CD4-positive, CD25-positive, alpha-beta regulatory T cell (primary cell): ENCODE data around the gene NKD1. TPM values are rescaled to one million over a fixed set of nuclear protein-coding genes. Genes with fewer than 3 reads are reported as not detected.

Source experiments
- ATAC-seq, 2 donors: fragments of 150-1000 bp; cut with Tn5 transposase; one replicate each; pipeline ENCODE4 v1.10.0; 2021; ENCODE audit warnings: low read depth in 2 of 2, moderate number of reproducible peaks in 2 of 2, moderate library complexity in 1 of 2
- DNase-seq, 3 donors: peaks; one replicate each; pipeline versions ENCODE4 v3.0.0 to v3.0.0-alpha.2; 2012 to 2022; ENCODE audit warnings: mixed read lengths in 1 of 3
- H3K27ac ChIP-seq: one replicate; pipeline ENCODE4 v1.7.0; 2013; ENCODE audit warnings: mild to moderate bottlenecking, low read length; ENCODE audit not compliant: insufficient read depth, poor library complexity, severe bottlenecking
- H3K27me3 ChIP-seq: one replicate; pipeline ENCODE4 v1.7.0; 2013; ENCODE audit warnings: low read length; ENCODE audit not compliant: control insufficient read depth, insufficient read depth
- H3K36me3 ChIP-seq: one replicate; pipeline ENCODE4 v1.7.0; 2013; ENCODE audit warnings: mild to moderate bottlenecking, low read length, moderate library complexity; ENCODE audit not compliant: control insufficient read depth, insufficient read depth
- H3K4me1 ChIP-seq: 2 replicates; pipeline ENCODE4 v1.7.0; 2013; ENCODE audit warnings: mild to moderate bottlenecking, low read length; ENCODE audit not compliant: insufficient read depth, control insufficient read depth, poor library complexity, severe bottlenecking
- H3K4me3 ChIP-seq: one replicate; pipeline ENCODE4 v1.7.0; 2013; ENCODE audit warnings: low read depth, mild to moderate bottlenecking, low read length, moderate library complexity
- H3K9me3 ChIP-seq, 2 experiments: 1 replicate in 1 of 2; 2 replicates in 1 of 2; pipeline ENCODE4 v1.7.0; 2013; ENCODE audit warnings: low read length in 2 of 2, mild to moderate bottlenecking in 1 of 2, moderate library complexity in 1 of 2; ENCODE audit not compliant: control insufficient read depth in 2 of 2
- H3K27ac Mint-ChIP-seq, 3 donors: one replicate each; pipeline ENCODE4 v1.8.0; 2020 to 2022; ENCODE audit warnings: mild to moderate bottlenecking in 3 of 3, mixed read lengths in 3 of 3, moderate library complexity in 2 of 3
- H3K27me3 Mint-ChIP-seq: one replicate; pipeline ENCODE4 v1.8.0; 2022; ENCODE audit warnings: mild to moderate bottlenecking, mixed read lengths
- H3K36me3 Mint-ChIP-seq: one replicate; pipeline ENCODE4 v1.8.0; 2020; ENCODE audit warnings: mixed read lengths
- H3K4me1 Mint-ChIP-seq, 4 donors: one replicate each; pipeline ENCODE4 v1.8.0; 2020 to 2022; ENCODE audit warnings: mixed read lengths in 4 of 4, mild to moderate bottlenecking in 1 of 4
- H3K4me3 Mint-ChIP-seq, 4 donors: one replicate each; pipeline ENCODE4 v1.8.0; 2020 to 2022; ENCODE audit warnings: mild to moderate bottlenecking in 4 of 4, mixed read lengths in 4 of 4, moderate library complexity in 3 of 4
- H3K9me3 Mint-ChIP-seq, 7 donors: one replicate each; pipeline ENCODE4 v1.8.0; 2020 to 2022; ENCODE audit warnings: mixed read lengths in 7 of 7, mild to moderate bottlenecking in 3 of 7, moderate library complexity in 2 of 7
- polyA plus RNA-seq, 4 donors: library from polyadenylated mRNA; unstranded; fragments of 300-500 nt; fragmentation: Illumina TruSeq; gene quantifications; one replicate each; pipeline ENCODE4 v1.2.3, GENCODE V29; 2021
- total RNA-seq: library from RNA; stranded (reverse); gene quantifications from one replicate; pipeline ENCODE4 v1.2.3, GENCODE V29; 2022

The NKD1 gene
- total and polyA plus RNA-seq, 5 donors from 2014 or later, result 0.10 to 2.4 (median 0.65) TPM; not detected in 1

DNA sequence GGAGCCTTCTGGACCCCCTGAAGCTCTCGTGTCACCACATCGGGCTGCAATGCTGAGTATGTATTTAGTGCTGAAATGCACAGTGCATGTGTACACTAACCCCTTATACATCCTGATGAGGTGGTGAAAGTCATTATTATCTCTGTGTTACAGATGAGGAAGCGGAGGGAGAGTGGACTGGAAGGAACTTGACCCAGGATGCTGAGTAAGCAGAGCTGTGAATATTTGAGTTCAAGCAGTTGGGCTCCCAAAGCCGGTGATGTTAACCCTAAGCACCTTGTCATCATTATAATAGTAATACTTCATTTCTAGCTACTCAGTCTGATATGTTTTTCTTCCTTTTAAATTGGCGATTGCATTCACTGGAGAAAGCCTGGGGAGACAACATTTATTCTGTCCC, 25.9 kb upstream of the NKD1 start:
- peaks cover 30% of the 10 kb centered on the region for H3K27me3 Mint-ChIP-seq

GRCh38 chr16:50523710-50524109, 24.5 kb upstream of the NKD1 start:
- Histone ChIP-seq H3K4me3 (no peak overlapping the region), H3K27me3 (peaks cover 6% of the 10 kb centered on the region), H3K4me1 (no peaks in the 10 kb centered on the region), H3K27ac (no peak overlapping the region), H3K36me3 (no peaks in the 10 kb centered on the region), H3K9me3 (peaks cover 2 to 4% of the 10 kb centered on the region in 2 experiments)
- ATAC-seq (no peak), DNase-seq (no peak)
- H3K9me3 Mint-ChIP-seq, result peaks cover 0 to 5% (median 2%) of the 10 kb centered on the region in 7 donors
- no peaks in the 10 kb centered on the region for H3K4me1 Mint-ChIP-seq
- no peak overlapping the region for H3K4me3 Mint-ChIP-seq
- no peak overlapping the region for H3K27ac Mint-ChIP-seq
- H3K36me3 Mint-ChIP-seq, result no peaks in the 10 kb centered on the region
- peaks cover 24% of the 10 kb centered on the region for H3K27me3 Mint-ChIP-seq

More for the DNA sequence above, 25.9 kb upstream of the NKD1 start:
- no peak overlapping the region for H3K4me3 Mint-ChIP-seq
- no peak overlapping the region for H3K27ac ChIP-seq
- H3K27ac Mint-ChIP-seq, result no peak overlapping the region
- no peaks in the 10 kb centered on the region for H3K4me1 Mint-ChIP-seq
- H3K36me3 ChIP-seq, result no peaks in the 10 kb centered on the region
- H3K27me3 ChIP-seq, result peaks cover 6% of the 10 kb centered on the region
- H3K9me3 Mint-ChIP-seq, result peaks cover 0 to 2% (median 0%) of the 10 kb centered on the region in 7 donors
- peaks cover under 1 to 3% of the 10 kb centered on the region in 2 experiments for H3K9me3 ChIP-seq
- ATAC-seq (no peak), DNase-seq (no peak)
- H3K36me3 Mint-ChIP-seq, result no peaks in the 10 kb centered on the region
- no peak overlapping the region for H3K4me3 ChIP-seq
- H3K4me1 ChIP-seq, result no peaks in the 10 kb centered on the region

- no peak overlapping the region for H3K27ac Mint-ChIP-seq
- H3K4me1 Mint-ChIP-seq, result no peaks in the 10 kb centered on the region
- no peak for DNase-seq
- Histone ChIP-seq H3K4me3 (no peak overlapping the region), H3K36me3 (no peaks in the 10 kb centered on the region), H3K27me3 (peaks cover 10% of the 10 kb centered on the region), H3K4me1 (no peaks in the 10 kb centered on the region), H3K9me3 (peaks cover 12 to 13% of the 10 kb centered on the region in 2 experiments), H3K27ac (no peak overlapping the region)
- no peak overlapping the region for H3K4me3 Mint-ChIP-seq
- peaks cover 22% of the 10 kb centered on the region for H3K27me3 Mint-ChIP-seq
- H3K36me3 Mint-ChIP-seq, result peaks cover 3% of the 10 kb centered on the region
- H3K9me3 Mint-ChIP-seq, result peaks cover 0 to 20% (median 8%) of the 10 kb centered on the region in 7 donors
- ATAC-seq, result no peak
Measured at GRCh38 chr16:50525262-50525661, 22.9 kb upstream of the NKD1 start.

DNA sequence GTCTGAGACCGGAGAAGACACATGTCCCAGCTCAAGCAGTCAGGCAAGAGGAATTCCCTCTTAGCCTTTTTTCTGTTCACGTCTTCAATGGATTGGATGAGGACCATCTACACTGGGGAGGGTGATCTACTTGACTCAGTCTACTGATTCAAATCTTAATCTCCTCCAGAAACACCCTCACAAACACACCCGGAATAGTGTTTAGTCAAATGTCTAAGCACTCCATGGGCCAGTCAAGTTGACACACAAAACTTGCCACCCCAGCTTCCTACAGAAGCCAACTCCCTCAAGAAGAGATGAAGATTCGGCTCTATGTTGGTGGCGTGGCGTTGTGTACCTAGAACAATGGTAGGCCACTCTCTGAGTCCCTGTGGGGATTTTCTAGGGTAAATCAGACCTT, 22.5 kb upstream of the NKD1 start:
- peaks cover 10% of the 10 kb centered on the region for H3K27me3 ChIP-seq
- H3K4me1 ChIP-seq, result no peaks in the 10 kb centered on the region
- peaks cover 18% of the 10 kb centered on the region for H3K27me3 Mint-ChIP-seq
- H3K36me3 Mint-ChIP-seq, result peaks cover 5% of the 10 kb centered on the region
- H3K4me3 Mint-ChIP-seq, result no peak overlapping the region
- H3K4me3 ChIP-seq, result no peak overlapping the region
- H3K9me3 ChIP-seq, result peaks cover 12 to 13% of the 10 kb centered on the region in 2 experiments
- H3K9me3 Mint-ChIP-seq, result peaks cover 0 to 22% (median 8%) of the 10 kb centered on the region in 7 donors
- DNase-seq, result no peak
- no peak overlapping the region for H3K27ac Mint-ChIP-seq
- no peaks in the 10 kb centered on the region for H3K4me1 Mint-ChIP-seq
- H3K27ac ChIP-seq, result no peak overlapping the region
- H3K36me3 ChIP-seq, result no peaks in the 10 kb centered on the region
- no peak for ATAC-seq

DNA sequence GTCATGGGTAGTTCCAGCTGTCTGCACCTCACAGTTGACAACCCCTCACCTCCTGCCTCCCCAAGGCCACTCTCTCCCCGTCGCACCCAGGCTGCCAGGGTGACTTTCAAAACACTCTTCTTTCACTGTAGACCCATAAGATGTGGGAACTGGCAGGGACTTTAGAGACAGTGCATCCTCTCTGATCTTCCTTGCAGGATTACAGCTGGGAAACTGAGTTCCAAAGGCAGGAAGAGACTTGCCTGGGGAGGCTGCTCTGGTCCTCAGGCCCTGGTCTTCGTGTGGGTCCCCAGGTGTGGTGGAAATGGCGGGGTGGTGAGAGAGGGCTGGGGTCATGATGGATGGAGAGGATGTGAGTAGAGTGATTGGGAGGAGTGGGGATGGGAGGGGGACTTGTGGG, 21.9 kb upstream of the NKD1 start:
- Mint-ChIP-seq H3K4me1 (no peaks in the 10 kb centered on the region), H3K27me3 (peaks cover 16% of the 10 kb centered on the region), H3K36me3 (peaks cover 5% of the 10 kb centered on the region), H3K4me3 (no peak overlapping the region), H3K9me3 (peaks cover 0 to 24% (median 10%) of the 10 kb centered on the region in 7 donors), H3K27ac (no peak overlapping the region)
- Histone ChIP-seq H3K9me3 (peaks cover 12 to 13% of the 10 kb centered on the region in 2 experiments), H3K4me3 (no peak overlapping the region), H3K27ac (no peak overlapping the region), H3K4me1 (no peaks in the 10 kb centered on the region), H3K27me3 (peaks cover 10% of the 10 kb centered on the region), H3K36me3 (no peaks in the 10 kb centered on the region)
- DNase-seq (no peak), ATAC-seq (no peak)

DNA sequence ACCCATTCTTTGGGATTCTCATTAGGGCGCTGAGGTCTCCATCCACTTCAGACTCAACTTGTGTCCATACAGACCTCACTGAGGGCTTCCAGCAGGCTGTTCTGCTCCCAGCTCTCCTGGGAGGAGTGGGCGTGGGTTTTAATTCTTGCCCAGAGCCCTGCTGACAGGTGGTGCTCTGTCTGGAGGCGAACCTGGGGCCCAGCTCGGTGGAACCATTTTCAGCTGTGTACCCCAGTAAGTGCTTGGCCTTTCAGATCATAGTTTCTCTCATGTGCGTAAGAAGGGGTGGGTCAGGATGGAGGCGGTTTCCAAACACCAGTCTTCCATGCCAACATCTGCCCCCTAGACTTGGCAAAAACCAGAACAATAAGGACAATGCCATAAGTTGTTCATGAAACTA, 21.4 kb upstream of the NKD1 start:
- Histone ChIP-seq H3K27me3 (peaks cover 10% of the 10 kb centered on the region), H3K27ac (no peak overlapping the region), H3K4me3 (no peak overlapping the region), H3K4me1 (no peaks in the 10 kb centered on the region), H3K36me3 (no peaks in the 10 kb centered on the region), H3K9me3 (peaks cover 12 to 13% of the 10 kb centered on the region in 2 experiments)
- no peaks in the 10 kb centered on the region for H3K4me1 Mint-ChIP-seq
- peaks cover 12% of the 10 kb centered on the region for H3K27me3 Mint-ChIP-seq
- H3K36me3 Mint-ChIP-seq, result peaks cover 5% of the 10 kb centered on the region
- H3K4me3 Mint-ChIP-seq, result no peak overlapping the region
- H3K27ac Mint-ChIP-seq, result no peak overlapping the region
- no peak for DNase-seq
- ATAC-seq, result no peak
- H3K9me3 Mint-ChIP-seq, result peaks cover 0 to 24% (median 12%) of the 10 kb centered on the region in 7 donors

- peaks cover 0 to 2% (median under 1%) of the 10 kb centered on the region in 4 donors for H3K4me1 Mint-ChIP-seq
- ATAC-seq (no peak), DNase-seq (no peak)
- H3K27me3 Mint-ChIP-seq, result peaks cover 16% of the 10 kb centered on the region
- peaks cover 5% of the 10 kb centered on the region for H3K36me3 Mint-ChIP-seq
- Histone ChIP-seq H3K4me3 (no peak overlapping the region), H3K4me1 (no peaks in the 10 kb centered on the region), H3K36me3 (no peaks in the 10 kb centered on the region), H3K27me3 (peaks cover 5% of the 10 kb centered on the region), H3K9me3 (peaks cover 12 to 13% of the 10 kb centered on the region in 2 experiments), H3K27ac (no peak overlapping the region)
- H3K27ac Mint-ChIP-seq, result peak overlapping the region in 1 of 3 donors; percentile 72
- H3K9me3 Mint-ChIP-seq, result peaks cover 0 to 24% (median 12%) of the 10 kb centered on the region in 7 donors
- no peak overlapping the region for H3K4me3 Mint-ChIP-seq
Measured at GRCh38 chr16:50528820-50529219, 19.4 kb upstream of the NKD1 start.

GRCh38 chr16:50529334-50529733, 18.9 kb upstream of the NKD1 start:
- Mint-ChIP-seq H3K27ac (peak overlapping the region in 1 of 3 donors; percentile 72), H3K27me3 (peaks cover 20% of the 10 kb centered on the region), H3K36me3 (peaks cover 5% of the 10 kb centered on the region), H3K9me3 (peaks cover 0 to 24% (median 12%) of the 10 kb centered on the region in 7 donors), H3K4me3 (no peak overlapping the region), H3K4me1 (peaks cover 0 to 2% (median under 1%) of the 10 kb centered on the region in 4 donors)
- Histone ChIP-seq H3K27ac (no peak overlapping the region), H3K4me3 (no peak overlapping the region), H3K9me3 (peaks cover 12 to 13% of the 10 kb centered on the region in 2 experiments), H3K27me3 (peaks cover 5% of the 10 kb centered on the region), H3K4me1 (no peaks in the 10 kb centered on the region), H3K36me3 (no peaks in the 10 kb centered on the region)
- ATAC-seq, result no peak
- no peak for DNase-seq
